ENCODE data around the gene TMC8. TPM values are rescaled to one million over a fixed set of nuclear protein-coding genes. Genes with fewer than 3 reads are reported as not detected.

Gene TMC8
- total RNA-seq, 1 experiment from 2014 or later: not detected

- no peaks in the 10 kb centered on the region; the same call in 1 of the 2 replicates for H3K36me3 ChIP-seq (ENCODE audit: control insufficient read depth, insufficient read depth, low read length)
- POLR2A ChIA-PET: no interaction called here
- H3K9me3 Mint-ChIP-seq (ENCODE audit: unreplicated experiment): peaks cover 14% of the 10 kb centered on the region
- no peaks in the 10 kb centered on the region for H3K9me3 ChIP-seq
- H3K4me3 ChIP-seq (ENCODE audit: low read depth, low read length): no peak overlapping the region
- BruUV-seq (replicated peaks): no TSS peak
- intact Hi-C loops (cut with micrococcal nuclease; ENCODE audit: unreplicated experiment): no loop called here
- no peak for DNase-seq
- peaks cover 7% of the 10 kb centered on the region for H3K4me1 ChIP-seq
- no peak overlapping the region for H3K4me3 Mint-ChIP-seq (ENCODE audit: unreplicated experiment)
- no peaks in the 10 kb centered on the region for H3K4me1 Mint-ChIP-seq (ENCODE audit: low read depth, unreplicated experiment)
- CTCF ChIA-PET: interaction anchor here (0.7 to 1.0 kb wide), 3 partner anchors 21 to 71 kb away, joined by 3 to 4 read pairs (median 3); no protein-coding TSS in a partner anchor
- H3K27me3 Mint-ChIP-seq (ENCODE audit: insufficient read depth, unreplicated experiment): no peaks in the 10 kb centered on the region
- H3K27ac Mint-ChIP-seq (ENCODE audit: unreplicated experiment): peak overlapping the region; percentile 25
- peaks cover 18% of the 10 kb centered on the region for H3K36me3 Mint-ChIP-seq (ENCODE audit: insufficient read depth, unreplicated experiment)
- TF ChIP-seq CTCF (IDR thresholded peaks at IDR 0.05; ENCODE audit: insufficient read depth in 1 of 2, low read depth in 1 of 2, low read length in 1 of 2, severe bottlenecking in 1 of 2, unreplicated experiment in 1 of 2): no peak
- no peaks in the 10 kb centered on the region for H3K27me3 ChIP-seq (replicated peaks; ENCODE audit: control insufficient read depth, insufficient read depth, low read length)
Observed at GRCh38 chr17:78105551-78105950, 25.0 kb upstream of the TMC8 start.

- TF ChIP-seq CTCF (IDR thresholded peaks at IDR 0.05; ENCODE audit: insufficient read depth in 1 of 2, low read depth in 1 of 2, low read length in 1 of 2, severe bottlenecking in 1 of 2, unreplicated experiment in 1 of 2): no peak
- H3K36me3 Mint-ChIP-seq (ENCODE audit: insufficient read depth, unreplicated experiment): peaks cover 18% of the 10 kb centered on the region
- peaks cover 9% of the 10 kb centered on the region for H3K9me3 Mint-ChIP-seq (ENCODE audit: unreplicated experiment)
- no peaks in the 10 kb centered on the region; the same call in 1 of the 2 replicates for H3K36me3 ChIP-seq (ENCODE audit: control insufficient read depth, insufficient read depth, low read length)
- TSS peak; percentile 30 for BruUV-seq (replicated peaks)
- intact Hi-C loops (cut with micrococcal nuclease; ENCODE audit: unreplicated experiment): no loop called here
- peaks cover 7% of the 10 kb centered on the region for H3K4me1 ChIP-seq
- H3K27me3 Mint-ChIP-seq (ENCODE audit: insufficient read depth, unreplicated experiment): no peaks in the 10 kb centered on the region
- H3K27me3 ChIP-seq (replicated peaks; ENCODE audit: control insufficient read depth, insufficient read depth, low read length): no peaks in the 10 kb centered on the region
- POLR2A ChIA-PET: no interaction called here
- H3K27ac Mint-ChIP-seq (ENCODE audit: unreplicated experiment): no peak overlapping the region
- CTCF ChIA-PET: interaction anchor here (1.0 kb wide), 2 partner anchors 21 to 70 kb away, joined by 3 to 4 read pairs; no protein-coding TSS in a partner anchor
- H3K4me1 Mint-ChIP-seq (ENCODE audit: low read depth, unreplicated experiment): no peaks in the 10 kb centered on the region
- no peaks in the 10 kb centered on the region for H3K9me3 ChIP-seq
- no peak overlapping the region for H3K4me3 ChIP-seq (ENCODE audit: low read depth, low read length)
- no peak for DNase-seq
- no peak overlapping the region for H3K4me3 Mint-ChIP-seq (ENCODE audit: unreplicated experiment)
Observed at GRCh38 chr17:78106211-78106610, 24.4 kb upstream of the TMC8 start.

GRCh38 chr17:78107457-78107856, 23.1 kb upstream of the TMC8 start:
- BruUV-seq (replicated peaks): no TSS peak
- CTCF ChIA-PET: no interaction called here
- intact Hi-C loops (cut with micrococcal nuclease; ENCODE audit: unreplicated experiment): no loop called here

More at GRCh38 chr17:78107457-78107856, 23.1 kb upstream of the TMC8 start:
- TF ChIP-seq CTCF (IDR thresholded peaks at IDR 0.05; ENCODE audit: insufficient read depth in 1 of 2, low read depth in 1 of 2, low read length in 1 of 2, severe bottlenecking in 1 of 2, unreplicated experiment in 1 of 2): no peak
- POLR2A ChIA-PET: no interaction called here
- Histone ChIP-seq H3K27me3 (replicated peaks; ENCODE audit: control insufficient read depth, insufficient read depth, low read length) (no peaks in the 10 kb centered on the region), H3K9me3 (no peaks in the 10 kb centered on the region), H3K36me3 (ENCODE audit: control insufficient read depth, insufficient read depth, low read length) (no peaks in the 10 kb centered on the region; the same call in none of the 2 replicates), H3K4me1 (peaks cover 7% of the 10 kb centered on the region), H3K4me3 (ENCODE audit: low read depth, low read length) (no peak overlapping the region)
- peaks cover 11% of the 10 kb centered on the region for H3K36me3 Mint-ChIP-seq (ENCODE audit: insufficient read depth, unreplicated experiment)
- no peak overlapping the region for H3K27ac Mint-ChIP-seq (ENCODE audit: unreplicated experiment)
- no peak for DNase-seq
- no peaks in the 10 kb centered on the region for H3K27me3 Mint-ChIP-seq (ENCODE audit: insufficient read depth, unreplicated experiment)
- no peak overlapping the region for H3K4me3 Mint-ChIP-seq (ENCODE audit: unreplicated experiment)
- H3K9me3 Mint-ChIP-seq (ENCODE audit: unreplicated experiment): no peaks in the 10 kb centered on the region
- peaks cover 3% of the 10 kb centered on the region for H3K4me1 Mint-ChIP-seq (ENCODE audit: low read depth, unreplicated experiment)

Data from Caco-2 (cell line).